HFF-Myc (cell line): ENCODE data around the gene WDR7.

ENCODE experiments used
- DNase-seq: peaks from one replicate; pipeline ENCODE4 v3.0.0-alpha.2; 2011; ENCODE audit warnings: low read depth; ENCODE audit errors: extremely low read depth
- H3K4me3 ChIP-seq: replicated peaks from 2 replicates; pipeline ENCODE4 v1.5.1; 2011; ENCODE audit warnings: low read depth, mild to moderate bottlenecking, control low read depth, low read length
- TF ChIP-seq, protein P1 (sequence below): IDR thresholded peaks from 2 replicates; pipeline ENCODE4 v1.5.1; 2012; ENCODE audit warnings: mild to moderate bottlenecking, low read depth, low read length, control low read depth; ENCODE audit errors: missing control alignments

The WDR7 gene

DNA sequence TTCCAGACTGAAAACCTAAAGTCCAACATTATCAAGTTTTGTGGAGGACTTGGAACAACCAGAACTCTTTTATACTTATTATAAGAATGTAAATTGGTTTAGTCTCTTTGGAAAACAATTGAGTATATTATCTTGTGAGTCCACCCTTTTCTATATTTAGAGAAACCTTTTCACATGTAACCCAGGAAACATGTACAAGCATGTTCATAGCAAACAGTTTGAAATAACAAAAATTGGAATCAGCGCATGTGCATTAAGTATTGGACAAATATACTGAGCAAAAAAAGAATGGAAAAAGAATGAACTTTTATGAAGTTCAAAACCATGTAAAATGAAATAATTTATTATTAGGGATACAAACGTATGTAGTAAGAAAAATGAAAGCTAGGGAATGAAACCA lies 246.0 kb downstream of the WDR7 start:
- TF ChIP-seq, protein P1, sequence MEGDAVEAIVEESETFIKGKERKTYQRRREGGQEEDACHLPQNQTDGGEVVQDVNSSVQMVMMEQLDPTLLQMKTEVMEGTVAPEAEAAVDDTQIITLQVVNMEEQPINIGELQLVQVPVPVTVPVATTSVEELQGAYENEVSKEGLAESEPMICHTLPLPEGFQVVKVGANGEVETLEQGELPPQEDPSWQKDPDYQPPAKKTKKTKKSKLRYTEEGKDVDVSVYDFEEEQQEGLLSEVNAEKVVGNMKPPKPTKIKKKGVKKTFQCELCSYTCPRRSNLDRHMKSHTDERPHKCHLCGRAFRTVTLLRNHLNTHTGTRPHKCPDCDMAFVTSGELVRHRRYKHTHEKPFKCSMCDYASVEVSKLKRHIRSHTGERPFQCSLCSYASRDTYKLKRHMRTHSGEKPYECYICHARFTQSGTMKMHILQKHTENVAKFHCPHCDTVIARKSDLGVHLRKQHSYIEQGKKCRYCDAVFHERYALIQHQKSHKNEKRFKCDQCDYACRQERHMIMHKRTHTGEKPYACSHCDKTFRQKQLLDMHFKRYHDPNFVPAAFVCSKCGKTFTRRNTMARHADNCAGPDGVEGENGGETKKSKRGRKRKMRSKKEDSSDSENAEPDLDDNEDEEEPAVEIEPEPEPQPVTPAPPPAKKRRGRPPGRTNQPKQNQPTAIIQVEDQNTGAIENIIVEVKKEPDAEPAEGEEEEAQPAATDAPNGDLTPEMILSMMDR, result no peak
- DNase-seq, result no peak
- no peak overlapping the region for H3K4me3 ChIP-seq

DNA sequence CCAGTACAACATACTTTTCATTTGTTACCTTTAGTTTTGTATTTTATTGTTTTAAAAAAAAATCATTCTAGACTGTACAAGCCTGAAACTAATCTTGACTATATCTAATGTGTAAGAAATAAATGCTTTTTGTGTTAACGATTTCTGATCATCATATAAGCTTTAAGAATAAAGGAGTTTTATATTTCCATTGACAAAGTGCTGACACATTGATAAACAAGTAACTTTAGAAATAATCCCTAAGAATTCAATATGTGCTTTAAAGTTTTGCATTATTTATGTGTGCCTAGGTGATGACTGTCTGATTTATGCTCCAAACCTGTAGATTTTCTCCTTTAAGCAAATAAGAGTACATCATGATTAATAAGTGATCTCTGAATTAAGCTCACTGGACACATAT lies 248.5 kb downstream of the WDR7 start:
- DNase-seq, result no peak
- TF ChIP-seq, protein P1, result no peak
- no peak overlapping the region for H3K4me3 ChIP-seq

DNA sequence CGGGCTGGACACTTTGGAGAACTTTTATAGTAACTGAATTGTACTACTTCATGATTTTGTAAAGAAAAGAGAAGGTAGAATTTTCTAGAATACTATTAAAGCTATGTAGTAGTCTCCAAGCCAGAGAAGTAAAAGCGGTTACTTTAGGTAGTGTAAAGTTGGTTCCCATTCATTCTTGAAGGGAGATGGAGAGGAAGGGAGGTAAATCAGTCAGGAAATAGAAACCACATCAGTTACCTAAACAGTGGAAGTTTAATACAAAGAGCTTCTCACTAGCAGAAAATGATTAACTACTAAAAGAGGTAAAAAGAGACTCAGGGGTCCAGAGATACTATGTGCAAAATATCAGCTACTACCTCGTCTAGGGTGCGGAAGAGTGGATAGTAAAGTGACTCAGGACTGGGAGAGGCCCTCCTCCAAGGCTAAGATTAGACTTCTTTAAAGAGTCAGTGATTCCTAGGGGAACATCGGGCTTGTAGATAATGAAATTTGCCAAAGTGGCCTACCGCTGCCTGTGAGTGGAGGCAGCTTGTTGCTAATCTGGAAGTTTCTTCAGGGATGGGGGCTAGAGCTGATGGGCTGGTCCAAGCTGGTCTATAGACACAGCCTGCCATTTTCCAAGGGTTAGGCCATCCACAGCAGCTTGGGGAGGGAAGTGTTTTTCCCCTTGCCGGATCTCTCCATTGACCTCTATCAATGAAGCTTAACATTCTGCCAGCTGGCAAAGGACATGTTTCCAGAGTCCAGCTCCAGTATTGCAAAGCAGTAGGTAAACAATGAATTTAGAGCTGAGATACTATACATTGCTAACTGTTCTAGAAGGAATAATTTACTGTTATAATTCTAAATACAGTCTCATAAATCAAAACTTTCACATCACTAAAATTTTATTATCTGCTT lies 249.3 kb downstream of the WDR7 start:
- DNase-seq, result no peak
- TF ChIP-seq, protein P1, result no peak
- H3K4me3 ChIP-seq, result no peak overlapping the region

DNA sequence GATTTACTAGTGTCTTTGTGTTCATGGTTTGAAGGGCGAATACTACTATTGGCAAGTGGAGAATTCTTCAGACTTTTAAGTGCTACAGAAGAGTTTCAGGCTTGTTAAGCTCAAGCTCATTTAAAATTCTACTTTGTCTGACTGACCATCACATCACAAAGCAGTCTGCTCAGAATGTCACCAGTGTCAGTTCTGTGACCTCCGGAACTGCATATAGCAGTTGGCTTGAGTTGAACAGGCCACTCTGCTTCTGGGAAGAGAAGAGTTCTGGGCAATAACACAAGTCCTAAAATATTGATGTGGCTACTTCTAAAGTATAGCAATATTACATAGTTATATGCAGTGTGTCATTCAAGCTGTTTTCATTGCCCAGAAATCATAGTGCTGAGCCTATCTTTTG lies 250.8 kb downstream of the WDR7 start:
- TF ChIP-seq, protein P1, result no peak
- no peak for DNase-seq
- H3K4me3 ChIP-seq, result no peak overlapping the region

DNA sequence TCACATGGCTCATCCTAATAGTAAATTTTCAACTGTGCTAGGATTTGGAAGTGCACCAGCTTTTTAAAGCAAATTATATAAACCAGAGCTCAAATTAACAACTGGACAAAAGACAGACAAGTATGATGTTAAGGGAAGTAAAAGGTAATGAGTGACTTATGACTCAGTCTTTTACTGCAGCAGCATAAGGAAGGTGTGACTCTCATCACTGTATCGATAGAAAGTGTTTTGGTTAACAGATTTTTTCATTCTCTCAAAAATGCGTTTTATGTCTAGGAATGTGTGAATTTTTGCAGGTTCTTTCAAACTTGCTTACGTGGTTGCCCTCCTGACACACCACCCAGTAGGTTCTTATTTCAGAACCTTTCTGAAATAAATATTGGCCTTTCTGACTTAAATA lies 251.5 kb downstream of the WDR7 start:
- no peak overlapping the region for H3K4me3 ChIP-seq
- TF ChIP-seq, protein P1, result no peak
- no peak for DNase-seq

DNA sequence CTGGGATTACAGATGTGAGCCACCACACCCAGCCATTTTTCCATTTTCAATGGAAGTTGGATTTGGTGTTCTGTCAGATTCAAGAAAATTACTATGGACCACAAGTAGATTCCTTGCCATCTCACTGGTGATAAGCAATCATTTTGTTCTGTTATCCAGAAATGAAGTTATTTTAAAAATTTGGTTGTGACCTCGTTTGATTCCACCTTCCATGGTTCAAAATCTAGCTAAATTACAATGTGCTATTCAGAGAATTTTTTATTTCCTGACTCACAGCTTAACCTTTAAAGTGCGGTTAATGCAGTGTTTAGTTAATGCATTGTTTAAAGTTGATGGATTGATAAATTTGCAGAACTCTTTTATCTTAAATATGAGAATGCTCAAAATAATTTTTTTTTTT lies 252.5 kb downstream of the WDR7 start:
- TF ChIP-seq, protein P1, result no peak

More for the DNA sequence above, 252.5 kb downstream of the WDR7 start:
- no peak overlapping the region for H3K4me3 ChIP-seq
- no peak for DNase-seq
